Measurements from ENCODE around the gene EOLA2.
"Not testable (repeated sequence)": the region's sequence is repeated elsewhere in the genome, so short reads cannot be mapped to it uniquely, and the experiment has no call there.

The EOLA2 gene

DNA sequence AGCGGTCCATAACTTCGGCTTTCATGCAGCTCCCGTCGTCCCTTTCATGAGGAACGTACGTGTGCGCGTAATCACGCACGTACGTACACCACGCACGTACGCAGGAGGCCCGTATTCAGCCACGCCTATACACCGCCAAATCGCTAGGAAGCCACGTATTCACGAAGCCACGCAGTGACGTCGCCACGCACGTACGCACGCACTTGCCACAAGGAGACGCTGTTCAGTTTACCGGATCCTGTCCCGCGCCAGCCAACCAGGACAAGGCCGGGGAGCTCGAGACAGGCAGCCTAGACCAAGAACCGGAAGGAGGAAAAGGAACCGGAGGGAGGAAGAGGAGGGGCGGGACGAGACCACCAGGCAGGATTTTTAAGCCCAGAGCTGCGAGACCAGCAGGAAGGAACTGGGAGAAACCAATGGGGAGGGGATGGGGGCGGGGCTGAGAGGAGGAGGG lies at the start of gene EOLA2:
Gene EOLA2, minus strand, starts transcription at position 65 of the 454 bp plus-strand sequence. CDS start 4,617 bp downstream, outside the sequence.
- TF ChIP-seq ZNF274 (IDR thresholded peaks at IDR 0.05; ENCODE audit: low read depth, low read length) = no peak
- peak within 1 kb of the TSS; percentile 73 for H3K4me3 ChIP-seq (ENCODE audit: low read length)

GRCh38 chrX:149987613-149988012 lies 49.3 kb upstream of the EOLA2 start:
- no peak for TF ChIP-seq ZNF274 (IDR thresholded peaks at IDR 0.05; ENCODE audit: low read depth, low read length)
- H3K4me3 ChIP-seq (ENCODE audit: low read length) = no peak overlapping the region

DNA sequence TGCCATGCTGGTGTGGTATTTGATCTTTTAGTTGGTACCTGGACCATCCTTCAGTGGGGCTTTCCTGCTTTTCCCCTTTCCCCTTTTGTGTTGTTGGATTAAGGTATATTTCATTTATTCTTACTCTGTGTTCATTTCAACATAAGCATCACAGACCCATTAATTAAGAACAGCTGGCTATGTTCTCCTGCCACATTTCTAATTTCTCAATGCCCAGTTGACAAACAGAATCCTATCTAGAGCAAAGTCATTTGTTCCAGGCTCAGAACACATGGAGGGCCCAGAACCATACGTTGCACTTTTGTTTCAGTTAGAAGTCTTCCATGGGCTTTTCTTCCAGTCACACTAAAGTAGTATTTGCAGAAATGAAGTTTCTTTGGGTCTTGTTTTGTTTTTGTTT lies 46.1 kb upstream of the EOLA2 start:
- H3K4me3 ChIP-seq (ENCODE audit: low read length) = no peak overlapping the region
- TF ChIP-seq ZNF274 (IDR thresholded peaks at IDR 0.05; ENCODE audit: low read depth, low read length) = no peak

DNA sequence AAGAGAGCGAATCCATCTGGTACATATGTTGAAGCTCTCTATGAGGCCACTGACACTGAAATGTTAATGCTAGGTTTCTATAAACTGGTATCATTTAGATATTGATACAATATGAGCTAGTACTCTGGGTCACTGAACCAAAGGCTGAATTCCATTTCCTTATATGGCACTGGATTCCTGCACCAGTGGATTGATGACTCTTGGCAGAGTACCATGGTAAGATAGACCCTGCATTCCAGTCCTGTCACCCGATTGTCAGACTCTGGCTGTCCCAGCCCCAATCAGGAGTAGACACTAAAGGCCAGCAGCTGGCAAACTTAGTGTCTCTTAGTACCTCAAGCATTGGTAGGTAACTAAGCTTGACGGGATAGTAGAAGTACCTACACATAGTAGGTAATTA lies 44.0 kb upstream of the EOLA2 start:
- no peak overlapping the region for H3K4me3 ChIP-seq (ENCODE audit: low read length)
- TF ChIP-seq ZNF274 (IDR thresholded peaks at IDR 0.05; ENCODE audit: low read depth, low read length) = no peak

- TF ChIP-seq ZNF274 (IDR thresholded peaks at IDR 0.05; ENCODE audit: low read depth, low read length) = no peak
- H3K4me3 ChIP-seq (ENCODE audit: low read length) = no peak overlapping the region
Measured at GRCh38 chrX:149979126-149979644, 40.9 kb upstream of the EOLA2 start.

GRCh38 chrX:149962859-149963757 lies 24.8 kb upstream of the EOLA2 start:
- no peak overlapping the region for H3K4me3 ChIP-seq (ENCODE audit: low read length)
- TF ChIP-seq ZNF274 (IDR thresholded peaks at IDR 0.05; ENCODE audit: low read depth, low read length) = no peak

- no peak for TF ChIP-seq ZNF274 (IDR thresholded peaks at IDR 0.05; ENCODE audit: low read depth, low read length)
Measured at GRCh38 chrX:149962010-149962409, 23.7 kb upstream of the EOLA2 start.

GRCh38 chrX:149961572-149961971 lies 23.3 kb upstream of the EOLA2 start:
- TF ChIP-seq ZNF274 (IDR thresholded peaks at IDR 0.05; ENCODE audit: low read depth, low read length) = no peak
- no peak overlapping the region for H3K4me3 ChIP-seq (ENCODE audit: low read length)

More at GRCh38 chrX:149962010-149962409, 23.7 kb upstream of the EOLA2 start:
- no peak overlapping the region for H3K4me3 ChIP-seq (ENCODE audit: low read length)

DNA sequence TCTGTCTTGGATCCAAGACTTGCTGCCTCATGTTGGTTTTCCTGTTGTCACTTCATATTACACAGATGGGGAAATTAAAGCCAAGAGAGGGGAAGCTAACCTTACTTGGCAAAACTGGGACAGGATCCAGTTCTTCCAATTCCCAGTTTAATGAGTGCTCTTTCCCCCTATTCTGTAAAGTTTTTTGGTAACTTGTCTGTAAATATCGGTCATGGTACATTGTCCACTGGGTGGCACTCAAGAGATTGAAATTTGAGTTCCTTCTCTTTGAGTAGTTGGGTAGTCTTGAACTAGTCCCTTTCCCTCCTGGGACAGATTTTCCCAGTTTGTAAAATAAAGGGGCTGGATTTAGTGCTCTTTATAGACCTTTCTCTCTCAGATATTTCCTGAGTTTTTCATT lies 12.4 kb upstream of the EOLA2 start:
- no peak for TF ChIP-seq ZNF274 (IDR thresholded peaks at IDR 0.05; ENCODE audit: low read depth, low read length)
- no peak overlapping the region for H3K4me3 ChIP-seq (ENCODE audit: low read length)

DNA sequence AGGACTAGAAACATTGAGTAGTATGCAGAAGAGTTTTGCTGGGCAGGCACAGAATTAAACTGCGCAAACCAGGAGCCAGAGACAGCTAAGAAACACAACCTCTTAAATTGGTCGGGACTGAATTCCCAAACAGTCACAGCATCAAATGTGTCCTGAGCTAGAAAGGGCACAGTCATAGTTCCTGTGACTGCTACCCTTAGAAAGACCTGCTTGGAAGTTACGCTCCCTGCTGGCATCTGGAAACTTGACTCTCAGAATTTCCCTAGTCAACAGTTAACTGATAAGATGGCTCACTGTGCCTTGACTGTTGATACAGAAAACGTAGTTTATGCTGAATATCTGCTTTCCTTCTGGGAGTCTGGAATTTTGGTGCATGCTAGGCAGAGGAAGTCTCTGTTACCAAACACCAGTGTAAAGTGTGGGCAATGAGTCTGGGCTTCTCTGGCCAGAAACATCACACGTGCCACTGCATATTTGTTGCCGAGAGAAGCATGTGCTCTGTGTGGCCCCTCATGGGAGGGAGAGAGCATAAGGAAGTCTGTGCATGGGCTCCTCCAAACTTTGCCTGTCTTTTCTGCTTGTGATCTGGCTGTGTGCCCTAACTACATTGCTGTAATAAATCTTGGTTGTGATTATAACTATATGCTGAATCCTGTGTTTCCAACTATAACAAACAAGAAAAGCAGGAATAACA lies 11.6 kb upstream of the EOLA2 start:
- no peak overlapping the region for H3K4me3 ChIP-seq (ENCODE audit: low read length)
- TF ChIP-seq ZNF274 (IDR thresholded peaks at IDR 0.05; ENCODE audit: low read depth, low read length) = no peak

DNA sequence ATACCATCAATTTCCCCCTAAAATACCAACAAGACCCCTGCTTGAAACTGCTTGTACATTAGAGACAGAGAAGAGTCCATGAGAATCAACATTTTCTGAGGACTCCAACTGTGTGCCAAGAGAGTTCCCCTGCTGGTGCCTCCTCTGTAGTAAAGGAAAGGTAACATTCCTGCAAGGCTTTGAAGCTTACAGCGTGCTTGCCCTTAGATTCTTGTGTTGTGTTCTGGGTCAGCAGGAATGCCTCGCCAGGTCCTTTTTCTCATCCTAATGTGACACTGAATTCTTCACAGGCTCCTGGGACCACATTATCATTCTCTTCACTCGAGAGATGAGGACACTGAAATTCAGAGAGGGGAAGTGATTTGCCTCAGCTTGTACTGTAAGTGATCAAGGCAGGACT lies 9.7 kb upstream of the EOLA2 start:
- no peak overlapping the region for H3K4me3 ChIP-seq (ENCODE audit: low read length)
- no peak for TF ChIP-seq ZNF274 (IDR thresholded peaks at IDR 0.05; ENCODE audit: low read depth, low read length)

DNA sequence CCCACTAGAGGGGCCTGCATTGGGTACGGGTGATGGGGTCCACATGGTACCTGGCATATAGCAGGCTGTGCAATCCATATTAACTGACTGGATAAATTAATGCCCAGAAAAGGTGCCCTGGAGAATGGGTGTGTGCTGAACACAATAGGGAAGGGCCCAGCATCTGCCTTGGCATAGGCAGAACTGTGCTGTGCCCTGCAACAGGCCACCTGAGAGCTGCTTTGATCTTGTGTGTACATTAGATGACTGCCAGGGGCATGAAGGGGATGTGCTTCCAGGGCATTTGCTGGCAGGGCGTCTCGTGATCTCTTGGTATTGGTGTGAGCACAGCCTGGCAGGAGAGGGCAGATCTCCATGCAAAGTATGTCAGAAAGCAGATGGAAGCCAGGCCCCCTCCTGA lies 8.6 kb upstream of the EOLA2 start:
- H3K4me3 ChIP-seq (ENCODE audit: low read length) = not testable (repeated sequence)

GRCh38 chrX:149945820-149946219 lies 7.5 kb upstream of the EOLA2 start:
- not testable (repeated sequence) for H3K4me3 ChIP-seq (ENCODE audit: low read length)

DNA sequence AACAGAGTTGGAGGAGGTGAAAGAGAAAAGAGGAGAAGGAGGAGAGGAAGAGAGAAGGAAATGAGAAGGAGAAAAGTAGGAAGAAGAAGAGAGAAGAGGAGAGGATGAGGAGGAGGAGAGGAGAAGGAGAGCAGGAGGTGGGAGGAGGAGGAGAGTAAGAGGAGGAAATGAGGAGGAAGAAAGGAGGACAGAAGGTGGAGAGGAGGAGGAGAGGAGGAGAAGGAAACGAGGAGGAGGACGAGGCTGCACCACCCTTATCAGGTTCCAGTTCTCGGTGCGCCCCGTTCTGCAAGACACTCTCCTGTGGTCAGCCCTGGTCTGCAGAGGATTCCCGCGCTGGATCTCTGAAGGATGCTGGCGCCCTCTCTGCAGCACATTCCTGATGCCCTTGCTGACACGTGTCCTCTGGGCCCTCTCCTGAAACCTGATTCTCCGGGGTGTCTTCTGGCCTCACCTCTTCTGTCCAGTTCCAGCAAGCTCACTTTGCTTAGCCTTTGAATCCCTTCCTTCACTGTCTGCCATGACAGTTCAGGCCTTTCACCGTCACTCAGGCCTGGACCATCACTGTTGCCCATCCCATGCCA lies 6.9 kb upstream of the EOLA2 start:
- not testable (repeated sequence) for H3K4me3 ChIP-seq (ENCODE audit: low read length)

GRCh38 chrX:149940674-149941024 lies 2.4 kb upstream of the EOLA2 start:
- H3K4me3 ChIP-seq (ENCODE audit: low read length) = not testable (repeated sequence)

Data from GM08714 (cell line).